ENCODE results near the gene PEMT.
A peak's percentile ranks its signal among the peaks of the same experiment; 100 is the strongest.
"Not testable (repeated sequence)": the region's sequence is repeated elsewhere in the genome, so short reads cannot be mapped to it uniquely, and the experiment has no call there.

Gene PEMT

DNA sequence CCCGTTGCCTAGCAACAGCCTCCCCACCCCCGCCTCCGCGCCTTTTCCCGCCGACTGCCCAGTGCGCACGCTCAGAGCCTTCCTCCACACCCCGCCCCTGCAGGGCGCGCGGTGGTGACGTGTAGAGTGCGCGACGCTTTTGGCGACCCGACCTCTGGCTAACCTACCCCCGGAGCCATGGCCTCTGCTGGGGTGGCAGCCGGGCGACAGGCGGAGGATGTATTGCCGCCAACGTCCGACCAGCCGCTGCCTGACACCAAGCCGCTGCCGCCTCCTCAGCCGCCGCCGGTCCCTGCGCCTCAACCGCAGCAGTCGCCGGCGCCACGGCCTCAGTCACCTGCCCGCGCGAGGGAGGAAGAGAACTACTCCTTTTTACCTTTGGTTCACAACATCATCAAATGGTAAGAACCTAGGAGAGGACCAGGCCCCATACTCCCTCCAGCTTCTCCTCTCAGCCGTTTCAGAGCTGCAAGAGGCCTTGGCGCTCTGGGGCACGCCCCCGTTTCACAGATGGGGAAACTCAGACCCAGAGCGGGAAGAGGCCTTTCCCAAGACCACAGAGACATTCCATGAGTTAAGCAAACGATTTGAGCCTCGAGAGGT is 114.5 kb downstream of the PEMT start, which contains the start of gene MED9:
MED9 (plus strand) TSS at position 136 of the 603 bp plus-strand sequence; CDS start at position 178, 42 bp downstream.
- DNase-seq, result peak; percentile 95

DNA sequence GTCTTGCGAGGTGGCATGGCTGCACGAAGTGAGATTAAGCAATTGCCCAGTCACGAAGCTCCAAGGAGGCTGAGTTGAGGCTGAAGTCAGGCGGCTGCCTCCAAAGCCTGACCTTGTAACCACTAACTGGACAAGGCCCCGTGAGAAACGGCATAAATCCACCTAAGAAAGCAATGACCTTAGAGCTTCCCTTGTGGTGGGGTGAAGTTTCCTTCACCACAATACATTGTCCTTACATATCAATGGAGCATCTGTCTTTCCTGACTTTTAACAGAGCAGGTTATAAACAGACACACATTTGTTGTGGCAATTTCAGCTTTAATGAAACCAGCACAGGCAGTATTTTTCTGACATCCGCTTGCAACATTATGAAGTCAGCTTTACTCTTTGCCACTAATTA is 117.2 kb downstream of the PEMT start:
- no peak for DNase-seq

DNA sequence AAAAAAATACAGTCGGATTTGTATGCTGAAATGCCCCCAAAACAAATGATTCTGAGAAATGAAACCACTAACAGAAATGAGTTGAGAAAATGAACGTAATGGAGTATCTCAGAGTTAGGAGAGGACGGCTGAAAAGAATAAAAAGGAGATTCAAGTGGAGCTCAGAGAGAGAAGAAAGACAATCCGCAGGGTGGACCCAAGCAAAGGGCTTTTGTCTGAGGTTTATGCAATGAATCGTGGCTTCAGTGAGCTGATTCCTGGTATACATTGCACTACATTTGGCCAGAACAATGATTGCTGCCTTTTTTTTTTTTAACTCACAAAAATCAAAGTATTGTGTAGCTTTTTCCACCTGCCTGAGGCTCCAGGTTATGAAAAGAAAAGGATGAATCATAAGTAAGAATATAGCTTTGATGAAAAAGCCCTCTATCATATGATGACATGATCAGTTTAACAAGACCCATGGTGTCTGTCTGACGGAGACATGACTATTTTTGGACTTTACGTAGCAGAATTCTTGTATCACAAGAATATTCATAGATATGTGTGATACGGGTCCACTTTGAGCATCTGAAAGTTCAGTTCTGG is 119.1 kb downstream of the PEMT start:
- no peak for DNase-seq

DNA sequence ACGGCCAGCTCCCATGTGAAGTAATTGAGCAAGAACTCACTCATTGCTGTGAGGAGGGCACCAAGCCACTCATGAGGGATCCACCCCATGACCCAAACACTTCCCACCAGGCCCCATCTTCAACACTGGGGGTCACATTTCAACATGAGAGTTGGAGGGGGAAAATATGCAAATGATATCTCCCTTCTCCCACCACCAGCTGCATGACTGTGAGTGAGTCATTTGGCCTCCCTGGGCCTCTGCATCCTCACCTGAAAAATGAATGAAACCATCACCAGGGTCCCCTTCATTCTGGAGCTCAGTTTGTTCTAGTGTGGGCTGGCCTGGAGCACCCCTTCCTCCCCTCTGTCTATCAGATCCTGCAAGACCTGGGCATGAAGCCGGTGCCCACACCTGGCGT is 121.5 kb downstream of the PEMT start:
- no peak for DNase-seq

DNA sequence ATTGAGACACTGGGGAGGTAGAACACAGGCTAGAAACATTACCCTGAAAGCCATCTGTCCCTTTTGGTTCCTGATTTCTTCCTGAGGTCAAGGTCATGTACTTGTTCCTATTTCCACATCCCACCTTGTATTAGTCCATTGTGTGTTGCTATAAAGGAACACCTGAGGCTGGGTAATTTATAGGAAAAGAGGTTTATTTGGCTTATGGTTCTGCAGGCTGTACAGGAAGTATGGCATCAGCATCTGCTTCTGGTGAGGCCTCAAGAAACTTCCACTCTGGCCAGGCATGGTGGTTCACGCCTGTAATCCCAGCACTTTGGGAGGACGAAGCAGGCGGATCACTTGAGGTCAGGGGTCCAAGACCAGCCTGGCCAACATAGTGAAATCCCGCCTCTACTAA is 122.2 kb downstream of the PEMT start:
- DNase-seq, result no peak

DNA sequence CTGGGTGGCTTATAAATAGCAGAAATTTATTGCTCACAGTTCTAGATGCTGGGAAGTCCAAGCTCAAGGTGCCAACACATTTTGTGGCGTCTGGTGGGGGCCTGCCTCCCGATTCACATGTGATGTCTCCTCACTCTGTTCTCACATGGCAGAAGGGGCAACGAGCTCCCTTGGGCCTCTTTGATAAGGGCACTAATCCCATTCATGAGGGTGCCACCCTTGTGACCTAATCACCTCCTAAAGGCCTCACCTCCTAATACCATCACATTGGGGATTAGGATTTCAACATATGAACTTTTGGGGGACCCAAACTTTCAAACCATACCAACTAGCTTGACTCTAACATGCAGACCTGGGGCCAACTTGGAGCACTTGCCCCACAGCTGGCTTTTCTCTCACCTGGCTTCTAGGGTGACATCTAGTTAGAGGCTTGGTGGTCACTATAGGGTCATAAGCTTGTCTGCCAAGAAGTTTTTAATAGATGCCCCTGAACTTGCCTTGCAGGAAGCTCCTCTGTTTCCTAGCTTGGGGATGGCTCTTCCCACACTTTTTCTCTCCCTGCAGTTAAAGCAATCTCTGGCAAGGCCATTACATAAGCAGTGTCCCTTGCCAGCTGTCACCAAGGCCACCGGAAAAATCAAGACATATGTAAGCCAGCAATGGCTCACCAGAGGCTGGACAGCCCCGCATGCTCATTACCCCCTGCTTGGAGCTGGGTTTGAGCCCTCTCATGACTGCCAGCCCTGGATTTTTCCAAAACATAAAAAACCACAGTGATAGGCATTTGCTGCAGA is 123.1 kb downstream of the PEMT start:
- DNase-seq, result no peak

DNA sequence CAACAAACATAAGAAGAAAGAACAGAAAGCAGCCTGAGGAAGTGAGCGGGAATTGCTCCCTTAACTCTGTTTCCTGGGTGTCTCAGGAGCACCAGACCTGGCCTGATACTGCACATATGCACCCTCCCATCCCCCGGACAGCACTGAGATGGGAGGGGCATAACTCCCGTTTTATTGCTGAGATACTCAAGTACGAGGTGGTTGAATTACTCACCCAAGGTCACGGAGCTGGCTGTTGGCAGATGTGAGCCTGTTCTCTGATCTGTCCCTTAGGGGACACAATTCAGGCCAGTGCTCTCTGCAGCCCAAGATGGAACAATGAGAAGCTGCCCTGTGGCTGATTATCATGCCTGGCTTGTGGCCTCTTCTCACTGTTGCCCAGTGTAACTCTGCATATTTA is 123.8 kb downstream of the PEMT start:
- DNase-seq, result no peak

DNA sequence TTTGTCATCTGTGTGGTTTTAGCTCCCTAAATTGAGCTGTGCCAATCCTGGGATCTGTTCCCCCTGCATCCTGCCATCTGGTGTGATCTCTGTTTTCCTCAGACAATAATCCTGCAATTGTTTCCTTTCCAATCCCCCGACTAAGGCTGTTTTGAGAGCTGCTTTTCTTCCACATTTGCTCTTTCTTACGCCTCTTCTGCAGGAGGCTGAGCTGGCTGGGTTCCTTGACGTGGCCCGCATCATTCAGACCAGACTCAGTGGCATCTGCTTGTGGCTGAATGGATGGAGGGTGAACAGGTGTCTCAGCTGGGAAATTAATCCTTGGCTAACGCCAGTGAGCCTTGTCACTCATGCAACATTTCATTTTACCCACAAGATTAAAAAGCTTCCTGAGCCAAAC is 124.5 kb downstream of the PEMT start:
- DNase-seq, result no peak

DNA sequence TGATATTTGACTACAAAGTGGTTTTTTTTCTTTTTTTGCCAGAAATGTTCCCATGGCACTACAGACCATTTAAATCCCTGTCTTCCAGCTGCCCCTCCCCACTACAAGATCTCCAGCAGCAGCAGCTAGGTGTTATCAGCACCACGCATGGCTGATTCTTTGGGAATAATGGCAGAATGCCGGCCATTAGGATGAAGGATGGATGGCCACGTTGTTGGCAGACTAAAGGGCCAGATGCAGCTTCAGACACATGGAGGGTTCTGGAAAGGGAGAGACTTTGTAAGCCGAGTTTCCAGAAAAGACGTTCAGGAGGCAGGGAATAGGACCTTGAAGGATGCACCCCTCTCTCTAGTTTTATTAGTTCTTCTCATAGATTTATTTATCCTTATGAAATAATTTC is 125.0 kb downstream of the PEMT start:
- no peak for DNase-seq

DNA sequence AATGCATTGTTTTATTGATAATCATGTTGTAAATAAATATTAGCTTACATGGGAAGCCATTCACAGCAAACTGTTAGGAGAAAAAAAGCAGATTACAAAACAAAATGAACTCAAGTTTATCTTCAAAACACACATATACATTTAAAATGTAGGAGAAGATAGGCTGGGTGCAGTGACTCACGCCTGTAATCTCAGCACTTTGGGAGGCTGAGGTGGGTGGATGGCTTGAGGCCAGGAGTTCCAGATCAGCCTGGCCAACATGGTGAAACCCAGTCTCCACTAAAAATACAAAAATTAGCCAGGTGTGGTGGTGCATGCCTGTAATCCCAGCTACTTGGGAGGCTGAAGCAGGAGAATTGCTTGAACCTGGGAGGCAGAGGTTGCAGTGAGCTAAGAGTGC is 125.6 kb downstream of the PEMT start:
- DNase-seq, result not testable (repeated sequence)

DNA sequence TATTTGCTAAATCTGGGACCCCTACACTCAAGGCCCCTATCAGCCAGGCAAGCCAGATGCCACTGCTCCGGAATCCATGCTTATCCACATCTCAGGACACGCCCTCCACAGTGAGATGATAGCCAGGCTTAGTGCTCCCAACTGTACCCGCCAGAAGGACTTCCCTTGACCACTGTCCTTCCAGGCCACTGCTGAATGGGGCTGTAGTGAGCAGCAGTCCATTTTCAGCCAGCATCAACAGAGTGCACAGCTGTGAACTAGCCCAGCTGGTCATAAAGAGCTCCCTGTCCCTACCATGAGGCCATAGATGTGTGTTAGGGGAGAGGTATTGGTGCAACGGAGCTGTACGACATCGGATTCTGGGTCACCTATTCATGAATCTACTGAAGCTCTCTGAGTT is 127.7 kb downstream of the PEMT start:
- no peak for DNase-seq

DNA sequence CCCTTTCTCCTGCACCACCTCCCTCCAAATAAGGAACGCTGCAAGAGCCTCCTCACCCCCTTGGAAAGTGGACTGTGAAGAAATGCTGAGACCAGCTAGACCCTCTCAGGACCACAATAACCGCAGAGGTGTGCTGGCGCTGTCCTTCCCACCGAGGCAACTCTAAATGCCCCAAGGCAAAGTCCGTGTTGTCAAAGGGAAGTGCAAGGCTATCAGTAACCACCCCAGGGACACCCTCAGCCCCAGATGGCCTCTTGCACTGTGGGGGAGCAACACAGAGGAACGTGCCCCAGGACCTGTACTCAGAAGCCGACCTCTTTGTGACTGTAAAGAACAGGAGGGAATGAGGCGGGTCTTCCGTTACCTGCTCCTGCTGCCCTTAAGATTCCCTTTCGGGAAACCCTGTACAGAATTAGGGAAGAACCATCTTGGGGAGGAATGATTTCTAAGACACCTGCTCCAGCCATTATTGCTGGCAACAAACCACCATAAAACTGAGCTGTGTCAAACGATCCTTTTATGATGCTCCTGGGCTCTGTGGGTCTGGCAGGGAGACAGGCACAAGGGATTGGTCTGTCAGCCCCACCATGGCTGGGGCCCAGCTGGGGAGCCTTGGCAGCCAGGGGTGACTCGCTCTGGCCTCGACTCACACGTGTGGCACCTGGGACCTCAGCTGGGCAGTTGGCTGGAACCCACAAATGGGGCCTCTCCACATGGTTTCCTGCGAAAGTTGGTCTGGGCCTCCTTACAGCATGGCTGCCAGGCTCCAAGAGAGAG is 129.3 kb downstream of the PEMT start:
- no peak for DNase-seq

DNA sequence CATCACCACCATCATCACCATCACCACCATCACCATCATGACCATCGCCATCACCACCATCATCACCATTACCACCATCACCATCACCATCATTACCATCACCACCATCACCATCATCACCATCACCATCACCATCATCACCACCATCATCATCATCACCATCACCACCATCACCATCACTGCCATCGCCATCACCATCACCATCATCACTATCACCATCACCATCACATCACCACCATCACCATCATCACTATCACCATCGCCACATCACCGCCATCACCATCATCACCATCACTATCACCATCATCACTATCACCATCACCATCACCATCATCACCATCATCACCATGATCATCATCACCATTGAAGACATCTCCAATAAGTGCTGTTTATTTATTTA is 131.5 kb downstream of the PEMT start:
- no peak for DNase-seq

DNA sequence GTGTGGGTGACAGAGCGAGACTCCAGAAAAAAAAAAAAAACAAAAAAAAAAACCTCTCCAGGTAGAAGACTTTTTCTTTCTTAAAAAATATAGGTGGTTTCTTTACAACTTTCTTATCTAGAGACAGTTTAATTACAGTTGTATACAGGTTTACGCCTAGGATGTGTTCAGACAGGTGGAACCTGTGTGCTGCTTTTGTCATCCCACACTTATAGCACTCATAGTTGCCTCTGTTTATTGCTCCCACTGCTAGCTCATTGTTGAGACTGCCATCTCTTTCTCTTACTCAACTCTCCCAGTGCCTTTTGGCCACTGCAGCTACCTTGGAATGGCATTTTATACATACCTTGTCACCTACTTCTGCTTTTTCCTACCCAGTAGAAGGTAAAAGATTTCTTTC is 133.8 kb downstream of the PEMT start:
- no peak for DNase-seq

DNA sequence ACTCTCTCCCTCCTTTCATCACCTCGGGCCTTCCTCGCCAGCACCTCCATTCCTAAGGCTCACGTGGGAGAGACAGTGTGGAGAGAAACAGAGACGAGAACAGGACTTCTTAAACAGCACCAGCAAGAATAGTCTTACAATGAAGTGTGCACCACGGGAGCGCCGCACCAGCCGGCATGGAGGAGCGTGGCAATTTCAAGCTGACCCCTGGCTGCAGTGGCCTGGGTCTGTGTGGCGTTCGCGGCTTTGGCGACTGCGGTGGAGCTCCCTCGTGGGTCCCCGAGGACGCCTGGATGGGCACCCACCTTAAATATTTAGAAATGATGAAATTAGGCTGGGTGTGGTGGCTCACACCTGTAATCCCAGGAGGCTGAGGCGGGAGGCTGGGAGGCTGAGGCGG is 135.3 kb downstream of the PEMT start:
- DNase-seq, result no peak

Measured in stimulated activated CD4-positive, alpha-beta T cell treated with anti-CD3 and anti-CD28 coated beads, Interleukin-4, amount 100 ng/mL, for 24 hours (primary cell).